Mesenteric fat pad (tissue), 1 donor: Measurements from ENCODE around the gene METRN. TPM values are rescaled to one million over a fixed set of nuclear protein-coding genes. Genes with fewer than 3 reads are reported as not detected.
"Not testable (repeated sequence)": the region's sequence is repeated elsewhere in the genome, so short reads cannot be mapped to it uniquely, and the experiment has no call there.

Source experiments
- DNase-seq: peaks from one replicate; pipeline ENCODE4 v3.0.0-alpha.2; 2020; ENCODE audit warnings: low spot score
- total RNA-seq: library from RNA; stranded (reverse); fragmentation: NEBNext Ultra II Directional; extraction: Animal tissue kit (Norgen Biotek cat#: 25700); gene quantifications from one replicate; pipeline ENCODE4 v1.2.1, GENCODE V29; 2021
- donor health status: DM: yes; HTN: yes; CAD: no.

Gene METRN
- total RNA-seq, 1 donor from 2014 or later, result 30.3 TPM

GRCh38 chr16:754121-754607 lies 39.2 kb downstream of the METRN start:
- DNase-seq, result not testable (repeated sequence)

DNA sequence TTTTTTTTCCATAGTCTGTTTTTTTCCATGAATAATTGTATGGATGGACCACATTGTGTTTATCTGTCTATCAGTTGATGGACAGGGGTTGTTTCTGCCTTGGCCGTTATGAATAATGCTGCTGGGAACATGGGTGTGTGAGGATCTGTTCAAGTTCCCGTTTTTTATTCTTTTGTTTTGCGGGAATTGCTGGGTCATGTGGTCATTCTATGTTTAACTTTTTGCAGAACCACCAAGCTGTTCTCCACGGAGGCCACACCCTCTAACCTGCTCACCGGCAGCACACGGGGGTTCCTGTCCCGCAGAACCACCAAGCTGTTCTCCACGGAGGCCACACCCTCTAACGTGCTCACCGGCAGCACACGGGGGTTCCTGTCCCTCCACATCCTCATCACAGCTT lies 39.7 kb downstream of the METRN start:
- DNase-seq, result no peak

DNA sequence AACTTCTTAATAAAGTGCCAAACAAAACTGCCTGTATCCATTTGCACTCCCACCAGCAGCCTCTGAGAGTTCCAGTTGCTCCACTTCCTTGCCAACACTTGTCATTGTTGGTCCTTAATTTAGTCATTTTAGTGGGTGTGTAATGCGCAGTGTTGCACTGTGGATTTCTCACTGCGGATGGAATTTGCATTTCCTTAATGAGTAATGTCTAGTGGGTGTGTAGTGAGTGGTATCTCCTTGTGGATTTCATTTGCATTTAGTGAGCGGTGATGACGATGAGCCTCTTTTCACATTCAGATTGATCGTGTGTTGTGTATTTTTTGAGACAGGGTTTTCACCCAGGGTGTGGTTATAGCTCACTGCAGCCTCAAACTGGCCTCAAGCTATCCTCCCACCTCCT lies 41.5 kb downstream of the METRN start:
- no peak for DNase-seq

DNA sequence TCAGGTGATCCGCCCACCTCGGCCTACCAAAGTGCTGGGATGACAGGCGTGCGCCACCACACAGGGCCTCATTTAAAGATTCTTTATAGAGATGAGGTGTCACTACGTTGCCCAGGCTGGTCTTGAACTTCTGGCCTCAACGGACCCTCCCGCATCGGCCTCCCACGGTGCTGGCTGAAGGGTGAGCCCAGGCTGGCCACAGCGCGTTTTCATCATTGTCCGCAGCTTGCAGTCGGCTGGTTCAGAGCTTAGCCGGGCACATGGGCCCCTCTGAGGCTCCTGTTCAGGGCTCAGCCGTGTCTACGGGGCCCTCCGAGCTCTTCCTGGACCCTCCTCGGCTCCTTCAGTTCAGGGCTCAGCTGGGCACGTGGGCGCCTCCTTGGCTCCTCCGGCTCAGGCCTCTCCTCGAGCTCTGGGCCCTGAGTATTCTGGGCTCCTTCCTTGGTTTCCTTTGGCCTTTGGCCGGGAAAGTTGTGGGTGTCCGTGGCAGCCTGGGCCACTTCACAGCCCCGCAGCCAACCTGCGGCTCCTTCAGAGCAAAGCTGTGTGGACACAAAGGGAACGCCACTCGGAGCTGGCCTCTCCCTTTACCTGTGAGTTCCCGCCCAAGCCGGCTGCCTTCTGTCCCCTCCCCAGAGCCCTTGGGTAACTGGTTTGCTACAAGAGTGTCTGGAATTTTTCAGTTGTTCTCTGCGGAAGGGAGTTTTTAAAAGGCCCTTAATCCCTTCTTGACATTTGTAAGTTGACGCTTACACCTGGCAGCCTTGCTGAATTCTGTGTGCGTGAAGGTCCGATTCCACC lies 44.4 kb downstream of the METRN start:
- DNase-seq, result no peak

GRCh38 chr16:760065-760464 lies 45.1 kb downstream of the METRN start:
- no peak for DNase-seq

- no peak for DNase-seq
Observed at GRCh38 chr16:760545-761343, 45.8 kb downstream of the METRN start, which contains the start of gene MSLN. Gene MSLN, plus strand, starts transcription at chr16:760734. Its CDS starts 1,947 bp downstream, at chr16:762681.

GRCh38 chr16:761625-762513 lies 47.0 kb downstream of the METRN start:
- DNase-seq, result no peak

DNA sequence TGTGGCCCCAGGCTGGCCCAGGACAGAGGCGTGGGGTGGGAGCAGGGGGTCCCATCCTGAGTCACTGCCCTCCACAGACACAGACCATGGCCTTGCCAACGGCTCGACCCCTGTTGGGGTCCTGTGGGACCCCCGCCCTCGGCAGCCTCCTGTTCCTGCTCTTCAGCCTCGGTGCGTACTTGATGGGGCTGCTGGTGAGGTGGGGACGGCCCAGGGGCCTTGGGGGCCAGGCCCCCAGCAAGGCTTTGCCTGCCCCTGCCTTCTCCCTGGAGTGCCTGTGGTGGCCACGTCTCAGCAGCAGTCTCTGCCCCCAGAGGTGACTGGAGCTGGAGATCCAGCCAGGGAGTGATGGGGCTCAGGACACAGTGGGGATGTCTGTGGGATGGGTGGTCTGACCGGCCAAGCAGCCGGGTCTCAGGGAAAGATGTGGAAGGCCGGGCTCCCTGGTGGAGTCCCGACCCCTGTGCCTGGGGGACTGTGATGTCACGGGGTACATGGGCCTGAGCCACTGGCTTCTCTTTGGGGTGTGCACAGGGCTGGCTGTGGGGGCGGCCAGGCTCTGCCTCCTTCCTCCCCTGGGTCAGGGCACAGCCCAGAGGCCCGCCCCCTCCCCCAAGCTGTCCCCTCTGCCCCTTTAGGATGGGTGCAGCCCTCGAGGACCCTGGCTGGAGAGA lies 47.8 kb downstream of the METRN start:
- no peak for DNase-seq

DNA sequence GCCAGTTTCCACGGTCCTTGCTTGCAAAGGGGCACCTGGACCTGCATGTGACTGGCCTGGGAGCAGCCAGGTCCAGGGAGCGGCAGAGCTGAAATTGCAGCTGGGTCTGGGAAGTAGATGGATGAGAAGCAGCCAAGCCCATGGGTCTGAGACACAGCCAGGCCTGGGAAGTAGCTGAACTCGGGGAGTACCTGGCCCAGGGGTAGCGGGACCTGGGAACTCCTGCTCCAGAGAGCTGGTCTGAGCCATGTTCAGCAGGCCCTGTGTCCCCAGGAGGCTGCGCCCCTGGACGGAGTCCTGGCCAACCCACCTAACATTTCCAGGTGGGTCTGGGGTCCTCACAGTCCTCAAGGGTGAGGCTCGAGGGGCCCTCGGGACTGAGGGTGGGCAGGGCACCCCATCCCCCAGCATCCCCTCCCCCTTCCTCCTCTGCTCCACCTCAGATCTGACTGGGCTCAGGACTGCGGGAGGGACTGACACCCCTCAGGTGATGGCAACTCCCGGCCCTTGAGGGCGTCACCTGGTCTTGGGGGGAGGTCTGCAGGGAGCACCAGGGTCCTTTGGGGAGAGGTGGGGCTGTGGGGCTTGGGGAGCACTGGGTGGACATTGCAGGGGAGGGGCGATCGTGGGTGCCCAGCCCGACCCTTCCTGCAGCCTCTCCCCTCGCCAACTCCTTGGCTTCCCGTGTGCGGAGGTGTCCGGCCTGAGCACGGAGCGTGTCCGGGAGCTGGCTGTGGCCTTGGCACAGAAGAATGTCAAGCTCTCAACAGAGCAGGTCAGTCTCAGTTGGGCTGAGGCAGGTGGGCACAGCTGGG lies 48.7 kb downstream of the METRN start:
- no peak for DNase-seq

DNA sequence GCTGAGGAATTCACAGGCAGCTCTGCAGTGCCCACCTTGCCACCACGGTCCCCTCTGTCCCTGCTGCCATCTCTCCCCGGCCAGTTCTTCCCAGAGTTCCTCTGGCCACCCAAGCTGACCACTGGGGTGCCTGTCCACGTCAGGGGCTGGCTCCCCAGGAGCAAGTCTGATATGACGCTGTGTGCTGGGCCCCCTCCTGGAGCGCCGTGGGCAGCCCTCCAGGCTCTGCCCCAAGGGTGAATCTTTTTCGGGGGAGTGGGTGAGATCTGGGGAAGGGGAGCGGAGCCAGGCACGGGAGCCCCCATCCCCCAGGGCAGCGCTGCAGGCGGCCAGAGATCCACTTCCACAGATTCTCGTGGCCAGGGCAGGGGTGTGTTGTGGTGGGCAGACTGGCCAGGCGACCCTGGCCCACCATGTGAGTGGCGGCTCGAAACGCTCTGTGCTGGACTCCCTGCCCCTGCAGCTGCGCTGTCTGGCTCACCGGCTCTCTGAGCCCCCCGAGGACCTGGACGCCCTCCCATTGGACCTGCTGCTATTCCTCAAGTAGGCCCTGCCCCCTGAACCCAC lies 49.3 kb downstream of the METRN start:
- no peak for DNase-seq

GRCh38 chr16:764848-765487 lies 50.0 kb downstream of the METRN start:
- DNase-seq, result no peak

DNA sequence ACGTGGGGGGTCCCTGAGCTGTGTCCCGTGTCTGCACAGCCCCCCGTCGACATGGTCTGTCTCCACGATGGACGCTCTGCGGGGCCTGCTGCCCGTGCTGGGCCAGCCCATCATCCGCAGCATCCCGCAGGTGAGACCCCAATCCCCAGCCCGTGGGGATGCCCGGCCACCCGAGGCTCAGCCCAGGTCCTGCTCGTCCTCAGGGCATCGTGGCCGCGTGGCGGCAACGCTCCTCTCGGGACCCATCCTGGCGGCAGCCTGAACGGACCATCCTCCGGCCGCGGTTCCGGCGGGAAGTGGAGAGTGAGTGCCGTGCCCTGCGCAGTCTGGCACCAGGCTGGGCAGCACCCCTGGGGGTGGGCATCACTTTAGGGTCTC lies 50.6 kb downstream of the METRN start:
- no peak for DNase-seq

DNA sequence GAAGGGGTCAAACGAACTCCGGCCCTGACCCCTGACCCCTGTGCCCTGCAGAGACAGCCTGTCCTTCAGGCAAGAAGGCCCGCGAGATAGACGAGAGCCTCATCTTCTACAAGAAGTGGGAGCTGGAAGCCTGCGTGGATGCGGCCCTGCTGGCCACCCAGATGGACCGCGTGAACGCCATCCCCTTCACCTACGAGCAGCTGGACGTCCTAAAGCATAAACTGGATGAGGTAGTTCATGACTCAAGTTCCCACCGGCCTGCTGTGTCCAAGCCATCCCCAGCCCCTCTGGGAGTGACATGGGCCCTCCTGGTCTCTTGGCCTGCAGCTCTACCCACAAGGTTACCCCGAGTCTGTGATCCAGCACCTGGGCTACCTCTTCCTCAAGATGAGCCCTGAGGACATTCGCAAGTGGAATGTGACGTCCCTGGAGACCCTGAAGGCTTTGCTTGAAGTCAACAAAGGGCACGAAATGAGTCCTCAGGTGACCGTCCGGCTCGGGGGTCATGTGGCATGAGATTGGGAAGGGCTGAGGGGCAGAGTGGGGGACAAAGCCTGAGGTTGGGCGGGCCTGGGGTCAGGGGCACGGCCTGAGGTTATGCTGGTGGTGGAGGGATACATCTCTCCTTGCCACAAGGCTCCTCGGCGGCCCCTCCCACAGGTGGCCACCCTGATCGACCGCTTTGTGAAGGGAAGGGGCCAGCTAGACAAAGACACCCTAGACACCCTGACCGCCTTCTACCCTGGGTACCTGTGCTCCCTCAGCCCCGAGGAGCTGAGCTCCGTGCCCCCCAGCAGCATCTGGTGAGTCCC lies 51.3 kb downstream of the METRN start:
- no peak for DNase-seq

DNA sequence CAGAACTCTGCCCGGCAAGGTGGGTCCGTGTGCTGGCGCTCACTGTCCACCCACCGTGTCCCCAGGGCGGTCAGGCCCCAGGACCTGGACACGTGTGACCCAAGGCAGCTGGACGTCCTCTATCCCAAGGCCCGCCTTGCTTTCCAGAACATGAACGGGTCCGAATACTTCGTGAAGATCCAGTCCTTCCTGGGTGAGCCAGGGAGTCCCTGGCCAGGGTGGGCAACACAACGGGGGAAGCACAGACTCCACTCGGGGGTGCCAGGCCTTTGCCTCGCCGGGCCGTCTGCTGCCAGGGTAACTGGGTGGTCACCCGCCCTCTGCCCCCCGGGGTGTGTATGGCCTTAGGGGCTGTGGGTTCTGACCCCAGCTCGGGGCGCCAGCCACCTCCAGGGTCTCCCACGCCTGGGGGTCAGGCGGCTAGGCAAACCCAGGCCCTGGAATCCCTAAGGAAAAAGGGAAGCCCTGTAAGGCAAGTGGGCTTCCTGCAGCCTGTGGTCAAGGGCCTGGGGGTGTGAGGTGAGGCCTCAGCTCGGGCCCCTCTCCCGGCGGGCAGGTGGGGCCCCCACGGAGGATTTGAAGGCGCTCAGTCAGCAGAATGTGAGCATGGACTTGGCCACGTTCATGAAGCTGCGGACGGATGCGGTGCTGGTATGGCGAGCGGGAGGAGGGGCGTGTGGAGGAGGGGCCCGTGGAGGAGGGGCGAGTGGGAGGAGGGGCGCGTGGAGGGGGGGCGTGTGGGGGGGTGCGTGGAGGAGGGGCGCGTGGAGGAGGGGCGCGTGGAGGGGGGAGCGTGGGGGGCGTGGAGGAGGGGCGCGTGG lies 52.1 kb downstream of the METRN start:
- no peak for DNase-seq

GRCh38 chr16:767743-768235 lies 52.9 kb downstream of the METRN start:
- DNase-seq, result no peak

GRCh38 chr16:768428-768827 lies 53.5 kb downstream of the METRN start:
- no peak for DNase-seq
